ENCODE data around the gene UGT1A7.
"Not testable (repeated sequence)": the region's sequence is repeated elsewhere in the genome, so short reads cannot be mapped to it uniquely, and the experiment has no call there.

Gene UGT1A7

GRCh38 chr2:233681521-233682099 lies at the start of gene UGT1A7:
Gene UGT1A7 (plus strand): TSS chr2:233681901. CDS start chr2:233681938, 37 bp downstream.
- DNase-seq (ENCODE audit: low spot score): no peak

- not testable (repeated sequence) for DNase-seq (ENCODE audit: low spot score)
These were observed 45.4 kb upstream of the UGT1A7 start, which contains the start of gene UGT1A10 for GRCh38 chr2:233636306-233636705. Gene UGT1A10 (plus strand): TSS chr2:233636448. CDS start chr2:233636523, 75 bp downstream.

GRCh38 chr2:233638836-233639235 lies 42.9 kb upstream of the UGT1A7 start:
- DNase-seq (ENCODE audit: low spot score): no peak

GRCh38 chr2:233639860-233640259 lies 41.8 kb upstream of the UGT1A7 start:
- no peak for DNase-seq (ENCODE audit: low spot score)

- no peak for DNase-seq (ENCODE audit: low spot score)
These were observed 38.6 kb upstream of the UGT1A7 start for GRCh38 chr2:233643128-233643527.

GRCh38 chr2:233646033-233646432 lies 35.7 kb upstream of the UGT1A7 start:
- DNase-seq (ENCODE audit: low spot score): not testable (repeated sequence)

GRCh38 chr2:233650981-233651380 lies 30.7 kb upstream of the UGT1A7 start:
- DNase-seq (ENCODE audit: low spot score): no peak

GRCh38 chr2:233651430-233651829 lies 30.3 kb upstream of the UGT1A7 start:
- DNase-seq (ENCODE audit: low spot score): no peak

GRCh38 chr2:233654501-233654900 lies 27.2 kb upstream of the UGT1A7 start:
- DNase-seq (ENCODE audit: low spot score): no peak

GRCh38 chr2:233655043-233655442 lies 26.7 kb upstream of the UGT1A7 start:
- DNase-seq (ENCODE audit: low spot score): no peak

GRCh38 chr2:233655943-233656342 lies 25.8 kb upstream of the UGT1A7 start:
- not testable (repeated sequence) for DNase-seq (ENCODE audit: low spot score)

- DNase-seq (ENCODE audit: low spot score): no peak
These were observed 25.3 kb upstream of the UGT1A7 start for GRCh38 chr2:233656443-233656842.

- DNase-seq (ENCODE audit: low spot score): no peak
These were observed 23.1 kb upstream of the UGT1A7 start for GRCh38 chr2:233658610-233659009.

GRCh38 chr2:233663911-233664310 lies 17.8 kb upstream of the UGT1A7 start:
- DNase-seq (ENCODE audit: low spot score): no peak

GRCh38 chr2:233668605-233669260 lies 13.0 kb upstream of the UGT1A7 start:
- no peak for DNase-seq (ENCODE audit: low spot score)

GRCh38 chr2:233671290-233672161 lies 10.2 kb upstream of the UGT1A7 start, which contains the start of gene UGT1A9:
Gene UGT1A9 (plus strand): TSS chr2:233671898. CDS start chr2:233671935, 37 bp downstream.
- DNase-seq (ENCODE audit: low spot score): no peak

- DNase-seq (ENCODE audit: low spot score): no peak
These were observed 8.8 kb upstream of the UGT1A7 start for GRCh38 chr2:233672886-233673285.

GRCh38 chr2:233673896-233674295 lies 7.8 kb upstream of the UGT1A7 start:
- DNase-seq (ENCODE audit: low spot score): no peak

GRCh38 chr2:233674314-233674713 lies 7.4 kb upstream of the UGT1A7 start:
- DNase-seq (ENCODE audit: low spot score): no peak

- peak; percentile 1 for DNase-seq (ENCODE audit: low spot score)
These were observed 6.7 kb upstream of the UGT1A7 start for GRCh38 chr2:233674995-233675394.

- no peak for DNase-seq (ENCODE audit: low spot score)
These were observed 5.7 kb upstream of the UGT1A7 start for GRCh38 chr2:233676046-233676445.

GRCh38 chr2:233679196-233679595 lies 2.5 kb upstream of the UGT1A7 start:
- DNase-seq (ENCODE audit: low spot score): no peak
